H9 (cell line): ENCODE measurements around the gene KCNMB1. TPM values are rescaled to one million over a fixed set of nuclear protein-coding genes. Genes with fewer than 3 reads are reported as not detected.
A peak's percentile ranks its signal among the peaks of the same experiment; 100 is the strongest.

Experiments used
- DNase-seq: peaks from one replicate; pipeline ENCODE4 v3.0.0-alpha.2; 2017
- H2AFZ ChIP-seq: one replicate; pipeline ENCODE4 v1.6.1; 2013; ENCODE audit warnings: mild to moderate bottlenecking, low read length, control low read depth, moderate library complexity
- H2AK5ac ChIP-seq: 2 replicates; pipeline ENCODE4 v1.6.1; 2013; ENCODE audit warnings: low read length, control low read depth, mixed read lengths; ENCODE audit not compliant: insufficient read length
- H2BK120ac ChIP-seq: one replicate; pipeline ENCODE4 v1.6.1; 2013; ENCODE audit warnings: low read depth, mild to moderate bottlenecking, low read length, control low read depth, inconsistent platforms; ENCODE audit not compliant: poor library complexity, severe bottlenecking
- H2BK12ac ChIP-seq: 2 replicates; pipeline ENCODE4 v1.6.1; 2013; ENCODE audit warnings: low read length, control low read depth, mixed read lengths, low read depth; ENCODE audit not compliant: insufficient read length
- H2BK15ac ChIP-seq: 2 replicates; pipeline ENCODE4 v1.6.1; 2013; ENCODE audit warnings: low read depth, low read length, control low read depth
- H2BK20ac ChIP-seq: one replicate; pipeline ENCODE4 v1.6.1; 2013; ENCODE audit warnings: low read depth, mild to moderate bottlenecking, low read length, control low read depth, inconsistent platforms; ENCODE audit not compliant: poor library complexity, severe bottlenecking
- H2BK5ac ChIP-seq: 2 replicates; pipeline ENCODE4 v1.6.1; 2013; ENCODE audit warnings: low read length, control low read depth, mixed read lengths; ENCODE audit not compliant: insufficient read length
- H3K14ac ChIP-seq: 2 replicates; pipeline ENCODE4 v1.6.1; 2013; ENCODE audit warnings: low read length, control low read depth; ENCODE audit not compliant: insufficient read depth
- H3K18ac ChIP-seq: 2 replicates; pipeline ENCODE4 v1.6.1; 2013; ENCODE audit warnings: low read depth, mild to moderate bottlenecking, mixed read lengths, low read length, control low read depth; ENCODE audit not compliant: insufficient read length
- H3K23ac ChIP-seq: 2 replicates; pipeline ENCODE4 v1.6.1; 2013; ENCODE audit warnings: low read length, control low read depth, mixed read lengths, low read depth; ENCODE audit not compliant: insufficient read length
- H3K23me2 ChIP-seq: 2 replicates; pipeline ENCODE4 v1.6.1; 2013; ENCODE audit warnings: low read depth, mild to moderate bottlenecking, mixed read lengths, low read length, control low read depth; ENCODE audit not compliant: insufficient read length, poor library complexity, severe bottlenecking
- H3K27ac ChIP-seq: 2 replicates; pipeline ENCODE4 v1.5.1; 2013; ENCODE audit warnings: low read length, control low read depth, mixed read lengths, low read depth; ENCODE audit not compliant: insufficient read length
- H3K27me3 ChIP-seq: 2 replicates; pipeline ENCODE4 v1.6.1; 2013; ENCODE audit warnings: low read length, control low read depth, inconsistent platforms; ENCODE audit not compliant: insufficient read depth
- H3K4ac ChIP-seq: 2 replicates; pipeline ENCODE4 v1.6.1; 2013; ENCODE audit warnings: low read depth, mild to moderate bottlenecking, control low read depth, inconsistent platforms, low read length, moderate library complexity
- H3K4me1 ChIP-seq: 2 replicates; pipeline ENCODE4 v1.6.1; 2013; ENCODE audit warnings: low read length, control low read depth, inconsistent platforms; ENCODE audit not compliant: insufficient read depth
- H3K4me2 ChIP-seq: 2 replicates; pipeline ENCODE4 v1.6.1; 2013; ENCODE audit warnings: low read length, control low read depth, mixed read lengths; ENCODE audit not compliant: insufficient read length, insufficient read depth
- H3K56ac ChIP-seq: 2 replicates; pipeline ENCODE4 v1.6.1; 2013; ENCODE audit warnings: low read depth, mild to moderate bottlenecking, mixed read lengths, low read length, control low read depth; ENCODE audit not compliant: insufficient read length
- H3K79me1 ChIP-seq: 2 replicates; pipeline ENCODE4 v1.6.1; 2013; ENCODE audit warnings: low read depth, mild to moderate bottlenecking, moderate library complexity, low read length, control low read depth, inconsistent platforms; ENCODE audit not compliant: insufficient read depth, poor library complexity, severe bottlenecking
- H3K79me2 ChIP-seq: 2 replicates; pipeline ENCODE4 v1.6.1; 2013; ENCODE audit warnings: low read length, control low read depth, inconsistent platforms; ENCODE audit not compliant: insufficient read depth
- H3K9ac ChIP-seq: 2 replicates; pipeline ENCODE4 v1.6.1; 2013; ENCODE audit warnings: low read length, control low read depth, mixed read lengths; ENCODE audit not compliant: insufficient read length; ENCODE audit errors: extremely low read depth
- H3K9me3 ChIP-seq: one replicate; pipeline ENCODE4 v1.6.1; 2013; ENCODE audit warnings: low read depth, low read length, inconsistent platforms; ENCODE audit not compliant: control insufficient read depth
- H3T11ph ChIP-seq: one replicate; pipeline ENCODE4 v1.6.1; 2013; ENCODE audit warnings: mild to moderate bottlenecking, low read length, control low read depth, inconsistent platforms
- H4K20me1 ChIP-seq: one replicate; pipeline ENCODE4 v1.6.1; 2013; ENCODE audit not compliant: control insufficient read depth, insufficient read length, insufficient read depth
- H4K5ac ChIP-seq: 2 replicates; pipeline ENCODE4 v1.6.1; 2013; ENCODE audit warnings: low read depth, mild to moderate bottlenecking, mixed read lengths, low read length, control low read depth; ENCODE audit not compliant: insufficient read length
- H4K8ac ChIP-seq: replicated peaks from 2 replicates; pipeline ENCODE4 v1.6.1; 2013; ENCODE audit warnings: low read length, control low read depth, mixed read lengths, low read depth; ENCODE audit not compliant: insufficient read length
- H4K91ac ChIP-seq: 2 replicates; pipeline ENCODE4 v1.6.1; 2013; ENCODE audit warnings: low read depth, mild to moderate bottlenecking, moderate library complexity, mixed read lengths, low read length, control low read depth; ENCODE audit not compliant: insufficient read length
- H3K27ac Mint-ChIP-seq, 3 experiments: 2 replicates in 2 of 3; 3 replicates in 1 of 3; pipeline ENCODE4 v1.8.0; 2020 to 2021; ENCODE audit warnings: mixed read lengths in 3 of 3, mild to moderate bottlenecking in 1 of 3, moderate library complexity in 1 of 3
- H3K27me3 Mint-ChIP-seq: 2 replicates; pipeline ENCODE4 v1.8.0; 2021; ENCODE audit warnings: low read depth, mild to moderate bottlenecking, moderate library complexity, mixed read lengths
- H3K36me3 Mint-ChIP-seq, 3 experiments: 2 replicates in 2 of 3; 3 replicates in 1 of 3; pipeline ENCODE4 v1.8.0; 2020 to 2021; ENCODE audit warnings: low read depth in 3 of 3, mixed read lengths in 3 of 3; ENCODE audit not compliant: insufficient read depth in 1 of 3
- H3K4me1 Mint-ChIP-seq, 2 experiments: 2 replicates each; pipeline ENCODE4 v1.8.0; 2020; ENCODE audit warnings: mixed read lengths in 2 of 2
- H3K4me3 Mint-ChIP-seq, 2 experiments: 2 replicates in 1 of 2; 3 replicates in 1 of 2; pipeline ENCODE4 v1.8.0; 2020 to 2021; ENCODE audit warnings: mild to moderate bottlenecking in 2 of 2, mixed read lengths in 2 of 2, moderate library complexity in 1 of 2
- H3K9me3 Mint-ChIP-seq, 2 experiments: 2 replicates in 1 of 2; 3 replicates in 1 of 2; pipeline ENCODE4 v1.8.0; 2020; ENCODE audit warnings: mild to moderate bottlenecking in 2 of 2, mixed read lengths in 2 of 2, moderate library complexity in 1 of 2
- WGBS: extraction: QIAGEN DNeasy Blood & Tissue Kit; methylation state at CpG from one replicate; pipeline ENCODE4 v1.1.7; 2013; ENCODE audit warnings: missing lambda C conversion rate, low lambda C conversion rate, mixed read lengths; ENCODE audit not compliant: insufficient read length; ENCODE audit errors: extremely low coverage; 5-methylcytosine and 5-hydroxymethylcytosine counted together
- total RNA-seq: library from RNA; stranded (reverse); gene quantifications from 2 replicates; pipeline ENCODE4 v1.2.1, GENCODE V29; 2021
- TF ChIP-seq, protein P1 (sequence below): fragments of 200-600 bp; sonication (generic); conservative IDR thresholded peaks from 3 replicates; pipeline ENCODE4 v1.8.0; 2021; ENCODE audit warnings: antibody characterized with exemption, mild to moderate bottlenecking

The KCNMB1 gene
- total RNA-seq, 1 experiment from 2014 or later: 0.28 TPM

DNA sequence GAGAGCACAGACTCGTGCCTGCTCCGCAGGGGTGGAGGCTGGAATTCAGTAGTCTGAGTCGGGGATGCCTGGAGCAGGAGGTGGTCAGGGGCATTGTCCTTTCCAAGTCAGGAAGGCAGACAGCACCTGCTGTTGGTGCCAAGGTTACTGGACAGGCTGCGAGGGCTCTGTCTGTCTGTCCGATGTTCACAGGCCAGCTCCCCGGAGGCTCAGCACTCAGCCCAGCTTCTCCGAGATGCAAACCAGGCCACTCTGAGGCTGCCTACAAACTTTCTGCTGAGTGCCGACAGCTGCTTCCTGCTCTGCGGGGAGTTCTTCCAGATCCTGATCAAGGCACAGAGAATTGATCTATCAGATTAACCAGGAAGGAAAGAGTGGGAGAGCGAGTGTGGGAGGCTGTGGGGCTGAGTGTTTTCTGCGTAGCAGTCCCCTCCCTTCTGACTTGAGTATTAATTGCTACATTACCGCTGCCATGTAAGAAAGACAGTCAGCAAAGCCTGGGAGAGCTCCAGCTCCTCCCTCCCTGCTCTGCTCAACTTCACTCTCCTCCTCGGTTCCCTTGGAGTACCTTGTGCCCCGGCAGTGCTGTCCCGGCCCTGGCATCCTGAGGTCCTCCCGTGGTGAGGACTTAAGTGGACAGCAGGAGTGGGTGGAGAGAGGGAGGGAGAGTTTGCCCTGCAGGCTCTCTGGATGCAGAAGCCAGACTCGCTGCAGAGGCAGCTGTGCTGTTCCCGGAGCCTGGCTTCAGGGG is 36.0 kb downstream of the KCNMB1 start:
- Histone ChIP-seq H3K18ac (no peak overlapping the region), H3K56ac (no peak overlapping the region), H3T11ph (no peak overlapping the region), H2BK120ac (no peak overlapping the region), H2BK15ac (no peak overlapping the region), H3K9ac (no peak overlapping the region), H3K4me1 (peaks cover 12% of the 10 kb centered on the region; the same call in 1 of the 2 replicates), H3K4me2 (peak overlapping the region; percentile 2), H2AK5ac (no peak overlapping the region), H3K27ac (no peak overlapping the region), H4K8ac (no peak overlapping the region), H3K79me2 (no peaks in the 10 kb centered on the region), H3K23me2 (no peaks in the 10 kb centered on the region), H3K79me1 (no peaks in the 10 kb centered on the region), H3K4ac (no peak overlapping the region), H3K27me3 (no peaks in the 10 kb centered on the region), H2AFZ (no peak overlapping the region), H3K14ac (no peak overlapping the region; the same call in 1 of the 2 replicates), H2BK12ac (no peak overlapping the region), H2BK5ac (no peak overlapping the region), H3K23ac (no peak overlapping the region), H3K9me3 (no peaks in the 10 kb centered on the region), H4K5ac (no peak overlapping the region), H4K91ac (no peak overlapping the region), H4K20me1 (no peaks in the 10 kb centered on the region), H2BK20ac (no peak overlapping the region)
- H3K9me3 Mint-ChIP-seq: no peaks in the 10 kb centered on the region; a peak in 1 of 5 replicates
- DNase-seq: peak; percentile 62
- peak overlapping the region; percentile 11 to 45; a peak in 3 of 5 replicates for H3K4me3 Mint-ChIP-seq
- peak overlapping the region in 2 of 3 experiments; percentile 2 to 96; a peak in 2 of 7 replicates for H3K27ac Mint-ChIP-seq
- peaks cover 40% of the 10 kb centered on the region for H3K27me3 Mint-ChIP-seq
- TF ChIP-seq, protein P1, sequence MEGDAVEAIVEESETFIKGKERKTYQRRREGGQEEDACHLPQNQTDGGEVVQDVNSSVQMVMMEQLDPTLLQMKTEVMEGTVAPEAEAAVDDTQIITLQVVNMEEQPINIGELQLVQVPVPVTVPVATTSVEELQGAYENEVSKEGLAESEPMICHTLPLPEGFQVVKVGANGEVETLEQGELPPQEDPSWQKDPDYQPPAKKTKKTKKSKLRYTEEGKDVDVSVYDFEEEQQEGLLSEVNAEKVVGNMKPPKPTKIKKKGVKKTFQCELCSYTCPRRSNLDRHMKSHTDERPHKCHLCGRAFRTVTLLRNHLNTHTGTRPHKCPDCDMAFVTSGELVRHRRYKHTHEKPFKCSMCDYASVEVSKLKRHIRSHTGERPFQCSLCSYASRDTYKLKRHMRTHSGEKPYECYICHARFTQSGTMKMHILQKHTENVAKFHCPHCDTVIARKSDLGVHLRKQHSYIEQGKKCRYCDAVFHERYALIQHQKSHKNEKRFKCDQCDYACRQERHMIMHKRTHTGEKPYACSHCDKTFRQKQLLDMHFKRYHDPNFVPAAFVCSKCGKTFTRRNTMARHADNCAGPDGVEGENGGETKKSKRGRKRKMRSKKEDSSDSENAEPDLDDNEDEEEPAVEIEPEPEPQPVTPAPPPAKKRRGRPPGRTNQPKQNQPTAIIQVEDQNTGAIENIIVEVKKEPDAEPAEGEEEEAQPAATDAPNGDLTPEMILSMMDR: no peak
- H3K36me3 Mint-ChIP-seq: no peaks in the 10 kb centered on the region
- no CpG with 5 or more reads among the region's 18 CpGs for WGBS
- H3K4me1 Mint-ChIP-seq: peaks cover 56 to 57% of the 10 kb centered on the region in 2 experiments
